ENCODE measurements around the gene POP5.

The POP5 gene

DNA sequence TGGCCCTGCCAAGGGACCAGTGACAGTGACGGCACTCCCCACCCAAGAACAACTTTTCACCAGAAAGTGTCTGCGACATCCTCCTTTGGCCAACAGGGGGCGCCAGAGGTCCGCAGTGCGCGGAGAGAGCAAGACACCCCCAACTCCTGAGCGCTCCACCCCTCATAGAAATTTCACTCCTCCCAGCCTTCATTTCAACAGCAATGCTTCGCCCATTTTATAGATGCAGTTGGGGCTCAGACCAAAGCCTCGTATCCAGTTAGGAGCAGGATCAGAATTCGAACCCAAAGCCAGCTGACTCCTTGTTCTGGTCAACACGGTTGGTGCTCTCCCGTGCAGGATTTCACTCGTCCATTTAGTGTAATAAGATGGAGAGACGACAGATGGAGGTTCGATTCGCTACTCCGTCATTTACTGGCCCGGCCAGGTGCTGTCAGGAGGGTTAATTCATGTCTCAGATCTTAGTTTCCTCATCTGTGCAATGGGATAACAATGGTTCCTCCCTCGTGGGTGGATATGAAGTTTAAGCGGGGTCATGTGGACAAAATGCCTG lies 2.4 kb upstream of the POP5 start:
- POLR2A ChIA-PET (ENCODE audit: low non-redundant PET) = no interaction called here
- H3K27ac ChIP-seq = no peak overlapping the region
- CTCF ChIA-PET = interaction anchor here (0.7 to 2.4 kb wide), 7 partner anchors 19 to 388 kb away, joined by 3 to 11 read pairs (median 4); no protein-coding TSS in a partner anchor
- peak; percentile 67 for DNase-seq (ENCODE audit: low spot score)
- TF ChIP-seq, protein P1, sequence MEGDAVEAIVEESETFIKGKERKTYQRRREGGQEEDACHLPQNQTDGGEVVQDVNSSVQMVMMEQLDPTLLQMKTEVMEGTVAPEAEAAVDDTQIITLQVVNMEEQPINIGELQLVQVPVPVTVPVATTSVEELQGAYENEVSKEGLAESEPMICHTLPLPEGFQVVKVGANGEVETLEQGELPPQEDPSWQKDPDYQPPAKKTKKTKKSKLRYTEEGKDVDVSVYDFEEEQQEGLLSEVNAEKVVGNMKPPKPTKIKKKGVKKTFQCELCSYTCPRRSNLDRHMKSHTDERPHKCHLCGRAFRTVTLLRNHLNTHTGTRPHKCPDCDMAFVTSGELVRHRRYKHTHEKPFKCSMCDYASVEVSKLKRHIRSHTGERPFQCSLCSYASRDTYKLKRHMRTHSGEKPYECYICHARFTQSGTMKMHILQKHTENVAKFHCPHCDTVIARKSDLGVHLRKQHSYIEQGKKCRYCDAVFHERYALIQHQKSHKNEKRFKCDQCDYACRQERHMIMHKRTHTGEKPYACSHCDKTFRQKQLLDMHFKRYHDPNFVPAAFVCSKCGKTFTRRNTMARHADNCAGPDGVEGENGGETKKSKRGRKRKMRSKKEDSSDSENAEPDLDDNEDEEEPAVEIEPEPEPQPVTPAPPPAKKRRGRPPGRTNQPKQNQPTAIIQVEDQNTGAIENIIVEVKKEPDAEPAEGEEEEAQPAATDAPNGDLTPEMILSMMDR (conservative IDR thresholded peaks at IDR 0.05; ENCODE audit: low read depth) = peak; percentile 94

DNA sequence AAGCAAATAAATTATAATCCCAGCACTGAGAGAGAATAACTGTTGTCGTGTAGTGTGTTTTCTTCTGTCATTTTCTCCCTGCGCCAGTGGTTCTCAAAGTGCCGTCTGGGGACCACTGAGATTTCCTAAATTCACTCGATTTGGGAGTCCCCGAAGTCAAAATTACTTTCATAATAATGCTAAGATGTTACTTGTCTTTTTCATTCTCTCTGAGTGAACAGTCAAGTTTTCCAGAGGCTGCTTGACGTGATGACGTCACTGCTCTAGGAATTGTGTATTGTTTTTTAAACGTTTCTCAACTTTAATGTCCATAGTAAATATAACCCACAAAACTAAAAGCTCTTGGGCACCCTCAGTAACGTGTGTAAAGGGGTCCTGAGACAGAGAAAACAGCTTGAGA lies 796 bp upstream of the POP5 start:
- CTCF ChIA-PET = interaction anchor here (0.7 to 2.4 kb wide), 5 partner anchors 9 to 390 kb away, joined by 3 to 11 read pairs (median 3); no protein-coding TSS in a partner anchor
- no peak overlapping the region for H3K27ac ChIP-seq
- DNase-seq (ENCODE audit: low spot score) = no peak

DNA sequence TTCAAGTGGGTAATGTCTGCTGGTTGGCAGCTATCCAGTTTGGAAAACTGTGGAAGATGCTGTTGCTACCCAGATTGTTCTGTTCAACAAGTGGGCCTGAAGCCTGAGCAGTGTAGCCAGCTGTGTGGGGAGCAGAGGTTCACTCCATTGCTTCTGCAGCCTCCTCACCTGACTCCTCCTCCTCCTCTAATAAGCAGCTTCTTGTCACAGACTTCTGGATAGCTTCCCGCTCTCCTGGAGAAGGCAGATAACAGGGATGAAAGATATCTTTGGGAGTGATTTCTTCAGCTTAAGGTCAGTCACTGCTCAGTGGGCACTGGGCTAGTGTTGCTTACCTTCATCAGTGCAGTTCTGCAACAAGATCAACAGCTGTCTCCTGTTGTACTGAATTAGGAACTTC lies 2.0 kb downstream of the POP5 start:
- no peak for DNase-seq (ENCODE audit: low spot score)
- TF ChIP-seq, protein P1 (conservative IDR thresholded peaks at IDR 0.05; ENCODE audit: low read depth) = no peak
- CTCF ChIA-PET = interaction anchor here (0.6 kb wide), 1 partner anchor 115 kb away, joined by 8 read pairs; no protein-coding TSS in a partner anchor
- H3K27ac ChIP-seq = no peak overlapping the region
- POLR2A ChIA-PET (ENCODE audit: low non-redundant PET) = no interaction called here

More for the DNA sequence above, 796 bp upstream of the POP5 start:
- TF ChIP-seq, protein P1 (conservative IDR thresholded peaks at IDR 0.05; ENCODE audit: low read depth) = no peak
- POLR2A ChIA-PET (ENCODE audit: low non-redundant PET) = interaction anchor here (0.5 kb wide), 1 partner anchor 54 kb away, joined by 4 read pairs; no protein-coding TSS in a partner anchor

DNA sequence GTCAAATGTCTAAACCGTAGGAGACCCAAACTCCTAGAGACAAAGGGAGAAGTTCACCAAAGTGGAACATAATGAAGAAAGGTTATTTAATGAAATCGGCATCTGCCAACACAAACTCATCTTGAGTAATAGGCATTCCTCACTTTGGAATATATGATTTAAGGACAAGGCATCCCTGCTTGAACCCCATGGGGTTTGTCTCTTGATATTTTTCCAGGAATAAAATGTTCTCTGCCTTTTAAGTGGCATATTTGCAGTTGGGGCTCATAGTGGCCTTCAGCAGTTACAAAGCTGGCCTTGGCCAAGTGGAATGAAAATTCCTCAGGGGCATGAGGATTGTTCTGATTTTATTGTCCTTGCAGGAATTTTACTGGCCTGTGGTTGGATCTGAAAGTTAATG lies 7.1 kb downstream of the POP5 start:
- POLR2A ChIA-PET (ENCODE audit: low non-redundant PET) = no interaction called here
- CTCF ChIA-PET = no interaction called here
- TF ChIP-seq, protein P1 (conservative IDR thresholded peaks at IDR 0.05; ENCODE audit: low read depth) = no peak
- DNase-seq (ENCODE audit: low spot score) = no peak
- no peak overlapping the region for H3K27ac ChIP-seq

DNA sequence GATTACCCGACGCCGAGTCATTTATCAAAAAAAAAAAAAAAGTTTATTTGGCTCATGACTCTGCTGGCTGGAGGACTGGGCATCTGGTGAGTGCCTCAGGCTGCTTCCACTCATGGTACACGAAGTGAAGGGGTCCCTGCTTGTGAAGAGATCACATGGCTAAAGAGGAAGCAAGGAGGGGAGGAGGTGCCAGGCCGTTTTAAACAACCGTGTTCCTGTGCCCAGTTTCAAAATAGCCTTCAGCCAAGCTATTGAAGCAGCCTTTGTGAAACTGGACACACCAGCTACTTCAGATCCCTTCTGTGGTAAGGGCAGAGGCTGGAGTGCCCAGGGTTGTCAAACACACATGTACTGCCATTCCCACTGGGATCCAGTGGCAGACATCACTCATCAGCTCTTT lies 7.6 kb downstream of the POP5 start:
- POLR2A ChIA-PET (ENCODE audit: low non-redundant PET) = no interaction called here
- CTCF ChIA-PET = no interaction called here
- DNase-seq (ENCODE audit: low spot score) = no peak
- TF ChIP-seq, protein P1 (conservative IDR thresholded peaks at IDR 0.05; ENCODE audit: low read depth) = no peak
- no peak overlapping the region for H3K27ac ChIP-seq

DNA sequence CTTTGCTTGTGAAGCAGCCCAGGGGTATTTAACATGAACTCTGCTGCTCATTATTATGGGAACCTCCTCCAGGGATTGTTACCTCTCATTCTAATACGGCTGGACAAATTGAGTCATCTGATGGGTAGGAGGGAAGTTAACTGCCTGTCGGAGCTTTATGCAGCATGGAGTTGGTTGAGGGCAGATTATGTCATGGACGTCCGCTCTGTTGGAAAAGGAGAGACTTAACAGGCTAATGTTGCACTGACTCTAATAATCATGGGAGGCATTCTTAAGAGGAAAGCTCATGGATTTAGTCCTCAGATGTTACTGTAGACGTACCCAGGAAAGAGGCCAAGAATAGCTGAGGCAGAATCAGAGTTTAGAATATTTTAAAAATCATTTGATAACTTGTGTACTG lies 9.9 kb downstream of the POP5 start:
- POLR2A ChIA-PET (ENCODE audit: low non-redundant PET) = no interaction called here
- CTCF ChIA-PET = no interaction called here

More for the DNA sequence above, 9.9 kb downstream of the POP5 start:
- H3K27ac ChIP-seq = no peak overlapping the region
- no peak for DNase-seq (ENCODE audit: low spot score)
- TF ChIP-seq, protein P1 (conservative IDR thresholded peaks at IDR 0.05; ENCODE audit: low read depth) = no peak
